ENCODE results near the gene LSAMP.

LSAMP gene

DNA sequence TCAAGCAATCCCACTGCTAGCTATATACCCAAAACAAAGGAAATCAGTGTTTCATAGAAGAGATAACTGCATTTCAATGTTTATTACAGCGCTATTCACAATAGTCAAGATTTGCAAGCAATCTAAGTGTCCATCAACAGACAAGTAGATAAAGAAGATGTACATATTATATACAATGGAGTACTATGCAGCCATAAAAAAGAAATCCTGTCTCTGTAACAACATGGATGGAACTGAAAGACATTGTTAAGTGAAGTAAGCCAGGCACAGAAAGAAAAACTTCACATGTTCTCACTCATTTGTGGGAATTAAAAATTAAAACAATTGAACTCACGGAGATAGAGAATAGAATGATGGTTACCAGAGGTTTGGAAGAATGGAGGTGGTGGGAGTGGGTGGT, 89.2 kb downstream of the LSAMP start:
- DNase-seq (ENCODE audit: low read depth in 3 of 3, low spot score in 1 of 3): no peak

DNA sequence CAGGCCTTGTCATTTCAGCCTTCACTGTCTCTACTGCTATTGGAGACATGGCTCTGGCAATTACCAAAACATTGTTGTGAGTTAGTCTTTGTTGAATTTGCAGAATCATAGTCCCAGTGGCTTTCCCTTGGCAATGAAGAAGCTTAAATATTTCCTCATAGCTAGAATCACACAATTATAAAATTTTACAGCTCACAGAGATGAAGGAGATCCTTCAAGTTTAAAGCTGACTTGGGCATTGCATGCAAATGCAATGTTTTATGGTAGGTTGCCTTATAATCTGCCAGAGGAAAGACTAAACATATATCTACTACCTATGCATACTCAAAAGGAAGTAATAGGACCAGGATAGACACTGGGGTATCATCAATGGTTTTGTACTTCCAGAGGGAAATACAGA, 90.9 kb downstream of the LSAMP start:
- DNase-seq (ENCODE audit: low read depth in 3 of 3, low spot score in 1 of 3): no peak

GRCh38 chr3:116350119-116350733, 95.1 kb downstream of the LSAMP start:
- DNase-seq (ENCODE audit: low read depth in 3 of 3, low spot score in 1 of 3): no peak

- DNase-seq (ENCODE audit: low read depth in 3 of 3, low spot score in 1 of 3): no peak
These were observed 97.1 kb downstream of the LSAMP start for GRCh38 chr3:116348216-116348615.

DNA sequence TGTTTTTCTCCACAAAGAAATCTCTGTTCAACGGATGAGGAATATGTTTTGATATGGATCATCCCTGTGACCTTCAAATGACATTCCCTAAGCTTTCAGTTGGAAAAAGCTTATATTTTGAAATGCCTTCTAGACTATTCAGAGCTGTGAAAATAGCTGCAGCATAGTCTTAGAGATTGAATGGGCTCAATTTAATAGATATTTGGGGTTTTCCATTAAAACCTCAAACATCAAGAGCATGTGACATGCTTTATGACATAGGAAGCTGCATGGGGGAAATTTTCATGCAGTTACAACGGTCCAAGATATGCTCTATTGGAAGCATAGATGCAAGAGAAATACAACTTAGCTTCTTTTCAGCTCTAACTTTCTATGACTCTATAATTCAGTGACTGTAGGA, 102.8 kb downstream of the LSAMP start:
- DNase-seq (ENCODE audit: low read depth in 3 of 3, low spot score in 1 of 3): no peak

- no peak for DNase-seq (ENCODE audit: low read depth in 3 of 3, low spot score in 1 of 3)
These were observed 103.4 kb downstream of the LSAMP start for GRCh38 chr3:116341899-116342298.

- DNase-seq (ENCODE audit: low read depth in 3 of 3, low spot score in 1 of 3): no peak
These were observed 103.9 kb downstream of the LSAMP start for GRCh38 chr3:116341381-116341780.

GRCh38 chr3:116340680-116341216, 104.5 kb downstream of the LSAMP start:
- no peak for DNase-seq (ENCODE audit: low read depth in 3 of 3, low spot score in 1 of 3)

GRCh38 chr3:116339441-116340028, 105.8 kb downstream of the LSAMP start:
- no peak for DNase-seq (ENCODE audit: low read depth in 3 of 3, low spot score in 1 of 3)

- no peak for DNase-seq (ENCODE audit: low read depth in 3 of 3, low spot score in 1 of 3)
These were observed 106.6 kb downstream of the LSAMP start for GRCh38 chr3:116338713-116339112.

DNA sequence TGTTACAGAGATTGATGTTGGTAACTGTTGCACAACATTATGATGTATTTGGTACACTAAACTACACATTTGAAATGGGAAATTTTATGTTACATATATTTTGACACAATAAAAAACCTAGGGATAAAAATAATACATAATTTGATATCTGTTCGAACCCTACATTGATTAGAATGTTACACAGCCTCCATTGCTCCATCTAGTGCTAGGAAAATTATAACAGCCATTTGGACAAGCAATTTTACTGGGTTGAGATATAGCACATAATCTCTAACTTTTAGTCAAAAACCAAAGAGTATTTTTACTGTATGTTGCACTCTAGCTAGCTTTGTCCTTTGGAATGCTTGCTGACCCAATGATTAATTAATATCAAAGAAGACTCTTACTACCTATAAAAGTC, 108.1 kb downstream of the LSAMP start:
- no peak for DNase-seq (ENCODE audit: low read depth in 3 of 3, low spot score in 1 of 3)

DNA sequence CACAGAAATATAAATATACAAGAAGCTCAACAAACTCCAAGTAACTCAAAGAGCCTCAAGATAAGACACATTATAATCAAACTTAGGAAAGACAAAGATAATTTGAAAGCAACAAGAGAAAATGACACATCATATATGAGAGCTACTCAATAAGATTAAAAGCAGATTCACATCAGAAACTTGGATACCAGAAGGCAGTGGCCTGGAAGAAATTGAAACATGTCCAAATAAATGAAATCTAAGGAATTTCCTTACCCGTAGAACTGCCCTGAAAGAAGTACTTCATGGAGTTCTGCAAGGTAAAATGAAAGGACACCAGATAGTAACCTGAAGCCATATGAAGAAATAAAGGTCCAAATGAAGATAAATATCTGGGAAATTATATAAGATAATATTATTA, 113.9 kb downstream of the LSAMP start:
- DNase-seq (ENCODE audit: low read depth in 3 of 3, low spot score in 1 of 3): no peak

GRCh38 chr3:116322750-116323375, 122.4 kb downstream of the LSAMP start:
- no peak for DNase-seq (ENCODE audit: low read depth in 3 of 3, low spot score in 1 of 3)

GRCh38 chr3:116318370-116318769, 126.9 kb downstream of the LSAMP start:
- DNase-seq (ENCODE audit: low read depth in 3 of 3, low spot score in 1 of 3): no peak

DNA sequence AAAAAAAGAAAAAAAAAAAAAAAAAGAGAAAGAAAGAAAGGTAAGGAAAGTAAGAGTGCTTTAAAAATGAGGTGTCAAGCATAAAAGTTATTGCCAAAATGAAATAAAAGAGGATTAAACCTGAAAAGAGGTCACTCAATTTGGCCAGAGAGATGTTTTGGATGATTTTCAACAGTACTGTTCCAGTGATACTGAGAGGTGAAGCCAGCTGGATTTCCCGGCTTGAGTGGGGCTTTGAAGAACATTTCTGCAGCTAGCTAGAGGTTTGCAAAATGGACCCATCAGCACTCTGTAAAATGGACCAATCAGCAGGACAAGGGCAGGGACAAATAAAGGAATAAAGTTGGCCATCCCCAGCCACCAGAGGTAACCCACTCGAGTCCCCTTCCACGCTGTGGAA, 128.5 kb downstream of the LSAMP start:
- no peak for DNase-seq (ENCODE audit: low read depth in 3 of 3, low spot score in 1 of 3)

DNA sequence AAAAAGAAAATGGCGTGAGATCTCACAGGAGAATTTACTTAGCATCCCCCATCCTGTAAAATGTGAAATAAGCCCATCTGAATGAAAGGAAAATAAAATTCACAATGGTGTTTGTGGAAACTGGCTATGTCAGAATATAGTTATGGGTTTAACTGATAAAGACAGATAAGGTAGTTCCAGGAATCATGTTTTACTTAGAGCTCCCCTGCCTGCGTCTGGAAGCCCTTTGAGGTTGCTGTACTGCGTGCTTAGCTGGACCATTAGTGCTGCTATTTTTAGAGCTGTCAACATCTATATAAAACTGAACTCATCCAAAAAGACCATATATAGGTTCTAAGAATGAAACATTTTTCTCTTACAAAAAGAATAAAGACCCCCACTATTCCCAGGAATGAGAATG, 130.8 kb downstream of the LSAMP start:
- DNase-seq (ENCODE audit: low read depth in 3 of 3, low spot score in 1 of 3): no peak

GRCh38 chr3:116306720-116307119, 138.6 kb downstream of the LSAMP start:
- DNase-seq (ENCODE audit: low read depth in 3 of 3, low spot score in 1 of 3): no peak

DNA sequence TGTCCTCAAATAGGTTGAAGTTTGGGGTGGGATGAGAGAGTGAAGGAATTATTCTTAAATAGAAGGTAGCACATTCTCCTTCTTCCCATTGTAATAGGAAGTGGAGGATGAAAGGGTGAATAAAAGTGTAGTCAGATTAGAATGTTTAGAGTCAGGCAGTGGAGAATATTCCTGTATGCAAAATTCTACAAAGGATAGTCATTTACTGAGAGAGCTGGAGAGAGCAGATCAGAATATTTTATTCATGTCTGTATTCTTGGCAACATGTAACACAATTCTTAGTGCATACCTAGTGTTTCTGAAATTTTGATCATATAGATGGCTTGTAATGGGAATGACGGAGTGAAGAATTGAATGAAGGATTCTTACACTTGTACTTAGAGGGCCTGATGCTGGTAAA, 139.1 kb downstream of the LSAMP start:
- DNase-seq (ENCODE audit: low read depth in 3 of 3, low spot score in 1 of 3): no peak

DNA sequence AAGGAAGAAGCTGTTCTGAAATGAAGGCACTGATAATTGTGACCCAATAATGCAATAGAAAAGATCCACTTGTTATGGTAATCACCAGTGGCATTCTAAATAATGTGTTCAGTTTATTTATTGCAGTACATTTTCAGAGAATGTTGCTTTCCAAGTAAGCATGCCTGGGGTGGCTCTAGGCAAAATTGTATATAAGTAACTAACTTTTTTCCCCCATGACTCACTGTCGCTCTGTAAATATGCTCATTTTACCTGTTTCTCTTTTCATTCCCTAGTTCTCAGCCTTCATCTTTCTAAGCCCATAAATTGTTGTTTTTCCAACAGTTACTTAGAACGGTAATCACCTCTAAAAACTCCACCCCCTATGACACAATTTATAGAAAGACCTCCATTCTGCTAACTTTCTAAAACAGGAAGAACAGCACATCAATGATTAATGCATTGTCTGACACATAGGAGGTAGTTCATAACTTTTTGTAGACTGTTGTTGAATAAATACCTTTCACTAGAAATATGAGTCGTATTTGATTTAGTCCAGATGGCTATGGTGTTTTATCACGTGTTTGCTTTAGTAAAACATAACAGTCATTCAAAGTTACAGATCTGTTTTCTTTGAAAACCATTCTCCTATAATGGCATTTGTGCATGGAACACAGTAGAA, 143.1 kb downstream of the LSAMP start:
- no peak for DNase-seq (ENCODE audit: low read depth in 3 of 3, low spot score in 1 of 3)

- DNase-seq (ENCODE audit: low read depth in 3 of 3, low spot score in 1 of 3): no peak
These were observed 143.9 kb downstream of the LSAMP start for GRCh38 chr3:116301422-116301821.

DNA sequence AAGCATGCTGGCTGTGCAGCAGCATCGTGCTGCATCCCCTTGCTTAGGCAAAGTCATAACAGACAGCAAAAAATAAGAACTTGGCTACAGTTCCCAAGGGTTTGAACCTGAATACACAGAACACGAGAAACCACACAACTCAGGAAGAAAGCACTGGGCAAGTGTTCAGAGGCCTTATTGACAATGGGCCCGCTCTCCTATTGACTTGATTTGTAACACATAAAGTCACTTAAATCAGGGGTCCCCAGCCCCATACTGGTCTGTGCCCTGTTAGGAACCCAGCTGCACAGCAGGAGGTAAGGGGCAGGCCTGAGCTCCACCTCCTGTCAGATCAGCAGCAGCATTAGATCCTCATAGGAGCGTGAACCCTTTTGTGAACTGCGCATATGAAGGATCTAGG, 145.1 kb downstream of the LSAMP start:
- DNase-seq (ENCODE audit: low read depth in 3 of 3, low spot score in 1 of 3): no peak

GRCh38 chr3:116299646-116300081, 145.6 kb downstream of the LSAMP start:
- no peak for DNase-seq (ENCODE audit: low read depth in 3 of 3, low spot score in 1 of 3)
